Measurements from ENCODE around the gene USP17L15.
"Not testable (repeated sequence)": the region's sequence is repeated elsewhere in the genome, so short reads cannot be mapped to it uniquely, and the experiment has no call there.

The USP17L15 gene

GRCh38 chr4:9234085-9234484 is at the start of gene USP17L15:
USP17L15 (plus strand) TSS chr4:9234385; CDS start chr4:9234385, 0 bp downstream.
- not testable (repeated sequence) for DNase-seq (ENCODE audit: low read depth)

GRCh38 chr4:9210357-9210756 is 23.8 kb upstream of the USP17L15 start, which contains the start of gene USP17L10:
USP17L10 (plus strand) TSS chr4:9210657; CDS start chr4:9210657, 0 bp downstream.
- DNase-seq (ENCODE audit: low read depth), result not testable (repeated sequence)

GRCh38 chr4:9214701-9215100 is 19.5 kb upstream of the USP17L15 start:
- not testable (repeated sequence) for DNase-seq (ENCODE audit: low read depth)

- DNase-seq (ENCODE audit: low read depth), result not testable (repeated sequence)
These were observed 19.1 kb upstream of the USP17L15 start, which contains the start of gene USP17L11 for GRCh38 chr4:9215105-9215504. USP17L11 (plus strand) TSS chr4:9215405; CDS start chr4:9215405, 0 bp downstream.

- not testable (repeated sequence) for DNase-seq (ENCODE audit: low read depth)
These were observed 14.3 kb upstream of the USP17L15 start, which contains the start of gene USP17L12 for GRCh38 chr4:9219852-9220251. USP17L12 (plus strand) TSS chr4:9220152; CDS start chr4:9220152, 0 bp downstream.

DNA sequence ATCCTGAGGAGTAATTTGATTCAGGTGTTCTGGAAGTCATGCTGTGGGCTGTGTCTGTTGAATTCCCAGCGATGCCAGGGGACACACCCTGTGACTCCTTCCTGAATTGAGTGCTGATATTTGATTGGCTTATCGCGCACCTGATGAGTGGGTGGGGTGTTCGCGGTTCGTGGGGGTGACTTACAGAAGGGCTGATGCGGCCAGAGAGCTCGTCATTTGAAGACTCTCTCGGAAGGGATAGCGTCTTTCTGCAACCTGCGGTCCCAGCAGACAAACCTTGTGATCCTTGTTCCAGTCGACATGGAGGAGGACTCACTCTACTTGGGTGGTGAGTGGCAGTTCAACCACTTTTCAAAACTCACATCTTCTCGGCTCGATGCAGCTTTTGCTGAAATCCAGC is 9.6 kb upstream of the USP17L15 start, which contains the start of gene USP17L13:
Gene USP17L13 (plus strand): TSS at position 301 of the 400 bp plus-strand sequence. CDS start 0 bp downstream, at position 301.
- DNase-seq (ENCODE audit: low read depth), result not testable (repeated sequence)

- DNase-seq (ENCODE audit: low read depth), result not testable (repeated sequence)
These were observed 3.9 kb upstream of the USP17L15 start for GRCh38 chr4:9230249-9230648.

GRCh38 chr4:9238461-9238860 is 4.3 kb downstream of the USP17L15 start:
- DNase-seq (ENCODE audit: low read depth), result not testable (repeated sequence)

GRCh38 chr4:9243579-9243978 is 9.4 kb downstream of the USP17L15 start, which contains the start of gene USP17L17:
USP17L17 (plus strand) TSS chr4:9243879; CDS start chr4:9243879, 0 bp downstream.
- DNase-seq (ENCODE audit: low read depth), result not testable (repeated sequence)

DNA sequence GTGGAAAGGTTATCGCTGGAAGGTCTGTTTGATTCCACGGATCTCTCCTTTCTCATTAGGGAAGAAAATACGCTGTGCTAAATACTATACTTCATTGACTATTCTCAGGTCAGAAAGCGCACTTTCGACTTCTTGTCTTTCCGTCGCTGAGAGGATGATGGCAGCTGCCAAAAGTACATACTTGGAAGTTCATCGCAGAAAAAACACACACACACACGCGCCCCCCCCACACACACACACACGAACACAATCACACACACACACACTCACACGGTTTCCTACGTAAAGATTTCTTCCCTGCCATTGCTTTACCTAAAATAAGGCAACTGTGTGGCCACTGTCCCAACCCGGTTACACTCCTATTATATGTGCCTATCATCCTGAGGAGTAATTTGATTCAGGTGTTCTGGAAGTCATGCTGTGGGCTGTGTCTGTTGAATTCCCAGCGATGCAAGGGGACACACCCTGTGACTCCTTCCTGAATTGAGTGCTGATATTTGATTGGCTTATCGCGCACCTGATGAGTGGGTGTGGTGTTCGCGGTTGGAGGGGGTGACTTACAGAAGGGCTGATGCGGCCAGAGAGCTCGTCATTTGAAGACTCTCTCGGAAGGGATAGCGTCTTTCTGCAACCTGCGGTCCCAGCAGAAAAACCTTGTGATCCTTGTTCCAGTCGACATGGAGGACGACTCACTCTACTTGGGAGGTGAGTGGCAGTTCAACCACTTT is 13.9 kb downstream of the USP17L15 start, which contains the start of gene USP17L18:
Gene USP17L18 (plus strand): TSS at position 678 of the 728 bp plus-strand sequence. CDS start 0 bp downstream, at position 678.
- not testable (repeated sequence) for DNase-seq (ENCODE audit: low read depth)

- DNase-seq (ENCODE audit: low read depth), result not testable (repeated sequence)
These were observed 18.9 kb downstream of the USP17L15 start, which contains the start of gene USP17L19 for GRCh38 chr4:9253078-9253477. USP17L19 (plus strand) TSS chr4:9253378; CDS start chr4:9253378, 0 bp downstream.

GRCh38 chr4:9257824-9258223 is 23.6 kb downstream of the USP17L15 start, which contains the start of gene USP17L20:
USP17L20 (plus strand) TSS chr4:9258124; CDS start chr4:9258124, 0 bp downstream.
- not testable (repeated sequence) for DNase-seq (ENCODE audit: low read depth)

- DNase-seq (ENCODE audit: low read depth), result not testable (repeated sequence)
These were observed 28.4 kb downstream of the USP17L15 start, which contains the start of gene USP17L21 for GRCh38 chr4:9262572-9262971. USP17L21 (plus strand) TSS chr4:9262872; CDS start chr4:9262872, 0 bp downstream.

GRCh38 chr4:9267319-9267718 is 33.1 kb downstream of the USP17L15 start, which contains the start of gene USP17L22:
USP17L22 (plus strand) TSS chr4:9267619; CDS start chr4:9267619, 0 bp downstream.
- not testable (repeated sequence) for DNase-seq (ENCODE audit: low read depth)

- not testable (repeated sequence) for DNase-seq (ENCODE audit: low read depth)
These were observed 37.5 kb downstream of the USP17L15 start for GRCh38 chr4:9271719-9272118.
